Activated CD4-positive, CD25-positive, alpha-beta regulatory T cell treated with anti-CD3 and anti-CD28 coated beads, Interleukin-2, amount 50 U/mL, for 72 hours (primary cell): ENCODE data around the gene STRN4.

ENCODE experiments used
- DNase-seq: peaks from one replicate; pipeline ENCODE4 v3.0.0; 2021

STRN4 gene

DNA sequence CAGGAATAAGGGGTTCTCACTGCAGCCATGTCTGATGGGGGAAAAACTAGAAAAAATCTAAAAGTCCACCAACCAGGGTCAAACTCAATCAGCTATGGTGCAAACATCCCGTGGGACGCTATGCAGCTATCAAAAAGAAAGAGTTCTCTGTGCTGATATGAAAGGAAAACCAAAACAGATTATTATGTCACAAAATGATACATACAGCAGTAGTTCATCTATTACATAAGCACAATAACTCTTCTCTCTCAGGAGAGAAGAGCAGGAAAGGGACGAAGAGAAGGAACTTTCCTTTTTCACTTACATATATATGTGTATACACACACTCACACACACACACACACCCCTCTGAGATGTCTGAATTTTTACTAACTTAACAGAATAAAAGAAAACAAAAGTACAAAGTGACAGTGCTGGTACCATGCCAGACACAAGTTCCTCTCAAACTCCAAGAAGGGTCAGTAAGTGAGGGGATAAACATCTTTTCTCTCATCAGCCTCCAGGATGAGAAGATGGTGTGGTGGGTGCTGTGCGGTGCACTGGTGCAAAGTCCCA is 3.2 kb downstream of the STRN4 start:
- no peak for DNase-seq

DNA sequence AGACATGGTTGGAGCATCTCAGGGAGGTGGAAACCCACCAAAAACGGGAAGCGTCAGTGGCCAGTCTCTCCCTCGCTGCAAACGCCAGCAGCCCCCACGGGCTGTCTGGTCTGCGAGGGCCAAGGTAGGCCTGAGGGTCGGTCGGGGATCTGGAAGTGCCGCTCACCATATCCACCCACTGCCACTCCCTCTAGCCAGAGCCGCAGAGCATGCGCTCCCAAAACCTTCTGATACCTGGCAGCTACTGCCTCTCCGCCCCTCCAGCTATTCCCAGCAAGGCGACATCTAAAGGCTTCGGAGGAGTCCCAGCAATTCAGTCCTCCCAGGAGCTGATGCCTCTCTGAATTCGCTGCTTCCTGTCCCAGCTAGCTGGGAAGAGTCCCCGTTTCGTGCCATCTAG is 4.8 kb downstream of the STRN4 start:
- no peak for DNase-seq

DNA sequence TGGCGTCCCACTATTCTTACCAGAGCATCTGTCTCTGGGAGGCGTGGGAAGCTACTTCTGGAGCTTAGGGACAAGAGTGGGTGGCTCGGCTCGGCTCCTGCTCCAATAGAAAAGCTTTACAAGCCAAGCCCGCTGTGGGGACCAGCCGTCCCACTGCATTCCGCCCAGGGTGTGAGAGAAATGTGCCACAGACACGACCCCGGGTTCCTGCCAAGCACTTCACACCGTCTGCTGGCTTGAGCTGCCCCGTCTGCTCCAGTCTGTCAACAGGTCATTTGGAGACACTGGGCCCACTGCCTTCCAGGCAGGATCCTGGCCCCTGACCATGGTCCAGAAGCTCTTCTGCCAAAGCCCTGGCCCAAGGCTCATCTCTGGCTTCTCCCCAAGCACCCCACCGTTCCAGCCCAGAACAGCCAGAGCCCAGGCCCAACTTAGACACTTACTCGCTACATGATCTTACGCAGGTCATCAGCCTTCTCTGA is 6.9 kb downstream of the STRN4 start:
- DNase-seq: no peak

DNA sequence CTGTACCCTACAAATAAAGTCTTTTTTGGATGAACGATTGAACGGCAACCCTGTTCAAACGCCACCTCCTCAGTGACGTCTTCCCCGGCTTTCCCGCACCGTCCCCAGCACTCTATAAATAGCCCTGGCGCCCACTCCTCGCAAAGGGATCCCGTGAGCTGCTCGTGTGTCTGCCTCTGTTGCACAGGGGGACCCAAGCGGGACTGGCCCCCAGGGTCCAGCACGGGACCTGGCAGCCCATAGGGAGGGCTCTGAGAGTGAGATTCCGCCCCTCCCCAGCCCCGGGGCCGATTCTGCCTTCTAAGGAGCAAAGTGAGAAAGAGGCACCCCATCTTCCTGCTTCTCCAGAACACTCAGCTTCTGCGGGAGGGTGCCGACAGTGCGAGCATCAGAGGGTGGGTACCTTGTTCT is 8.5 kb downstream of the STRN4 start:
- no peak for DNase-seq

DNA sequence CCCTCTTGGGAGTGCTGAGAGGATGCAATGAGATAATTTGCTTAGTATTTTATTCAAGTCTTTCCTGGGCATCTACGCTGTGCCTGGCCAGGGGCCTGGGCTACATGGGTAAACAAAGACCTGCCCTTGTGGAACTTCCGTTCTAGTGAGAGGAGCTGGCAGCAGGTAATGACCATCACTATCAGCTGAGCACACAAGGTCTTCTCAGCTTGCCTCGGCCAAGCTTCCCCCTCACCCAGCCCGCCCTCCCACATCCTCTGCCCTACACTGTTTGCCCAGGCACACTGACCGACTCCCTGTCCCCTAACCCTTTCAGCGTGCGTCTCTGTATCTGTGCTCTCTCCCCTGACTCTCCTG is 9.0 kb downstream of the STRN4 start:
- no peak for DNase-seq

DNA sequence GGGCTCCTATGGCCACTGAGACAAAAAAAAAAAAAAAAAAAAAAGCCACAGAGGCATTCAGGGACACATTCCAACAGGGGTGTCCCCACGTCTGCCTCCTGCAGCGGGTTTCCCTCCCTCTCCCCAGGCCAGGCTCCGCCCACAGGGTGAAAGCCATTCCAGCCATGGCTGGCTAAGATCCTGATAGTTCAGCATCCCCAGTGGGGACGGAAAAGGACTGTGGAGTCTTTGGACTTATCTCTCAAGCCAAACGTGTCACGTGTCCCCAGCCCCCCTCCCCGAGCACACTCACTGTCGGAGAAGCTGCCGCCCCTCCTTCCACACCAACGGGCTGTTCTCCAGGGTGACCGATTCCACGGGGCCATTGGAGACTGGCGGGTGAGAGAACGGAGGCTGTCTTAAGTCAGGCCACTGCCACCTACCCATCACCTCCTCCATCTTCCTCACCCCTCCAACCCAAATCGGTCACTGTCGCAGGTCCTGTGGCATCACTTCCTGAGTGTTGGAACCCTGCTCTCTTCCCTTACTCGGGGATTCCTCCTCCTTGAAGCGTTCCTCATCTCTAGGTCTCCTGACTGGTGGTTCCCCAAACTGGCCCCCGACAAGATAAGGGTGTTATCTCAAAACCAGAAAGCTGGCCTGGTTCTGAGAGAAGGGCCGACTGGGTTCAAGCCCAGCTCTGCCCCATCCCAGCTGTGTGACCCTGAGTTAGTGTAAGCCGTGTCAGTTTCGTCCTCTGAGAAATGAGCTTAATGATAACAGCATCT is 9.5 kb downstream of the STRN4 start:
- no peak for DNase-seq

DNA sequence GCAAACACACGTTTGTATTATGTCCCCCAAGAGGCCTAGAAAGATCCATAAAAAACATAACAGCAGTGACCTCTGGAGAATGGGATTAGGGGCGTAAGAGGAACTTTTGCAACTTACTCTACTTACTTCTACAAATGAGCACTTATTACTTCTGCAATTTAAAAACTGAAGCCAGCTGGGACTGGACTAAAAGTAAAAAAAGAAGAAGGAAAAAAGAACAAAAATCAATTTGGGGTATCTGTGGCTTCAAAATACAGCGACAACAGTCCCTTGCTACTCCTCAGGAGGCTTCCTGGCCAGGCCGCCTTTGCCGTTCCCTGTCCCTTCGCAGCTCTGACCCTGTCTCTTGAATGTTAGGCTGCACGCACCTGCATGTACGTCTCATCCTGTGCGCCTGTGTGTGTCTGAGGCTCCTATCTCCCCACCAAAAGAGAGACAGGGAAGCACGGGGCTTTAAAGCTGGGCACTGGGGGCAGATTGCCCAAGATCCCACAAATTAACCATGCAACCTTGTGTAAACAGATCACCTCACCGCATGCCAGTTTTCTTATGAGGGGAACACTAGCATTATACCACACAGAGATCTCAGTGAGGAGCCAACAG is 12.5 kb downstream of the STRN4 start:
- no peak for DNase-seq

DNA sequence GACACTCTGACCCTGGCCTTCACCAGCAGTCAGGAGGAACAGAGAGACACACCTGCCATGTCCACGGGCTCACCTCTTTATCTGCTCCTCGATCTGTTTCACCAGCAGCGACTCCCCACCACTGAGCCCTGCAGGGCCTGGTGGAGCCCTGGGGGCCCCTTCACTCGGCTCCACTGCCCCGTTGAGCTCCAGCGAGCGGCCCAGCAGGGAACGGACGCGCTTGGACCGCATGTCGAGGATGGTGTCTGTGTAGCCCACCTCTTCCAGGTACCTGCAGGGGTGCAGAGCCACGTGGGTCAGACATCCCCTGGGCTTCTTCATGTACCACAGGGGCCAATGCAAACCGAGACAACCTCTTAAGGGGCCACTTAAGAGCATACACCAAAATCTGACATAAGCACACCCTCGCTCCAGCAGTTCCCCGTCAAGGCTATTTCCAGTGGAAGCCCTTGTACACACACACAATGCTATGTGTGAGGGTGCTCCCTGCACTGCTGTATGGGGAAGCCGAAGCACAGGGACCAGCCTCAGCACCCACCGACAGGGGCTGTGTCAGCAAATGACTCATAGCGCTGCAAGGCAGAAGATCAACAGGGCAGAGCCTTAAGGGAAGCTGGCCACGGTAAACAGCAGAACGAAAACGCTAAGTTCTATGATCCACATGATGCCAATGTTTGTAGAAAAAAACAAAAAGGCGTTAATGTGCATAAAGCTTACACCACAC is 13.1 kb downstream of the STRN4 start:
- DNase-seq: no peak

DNA sequence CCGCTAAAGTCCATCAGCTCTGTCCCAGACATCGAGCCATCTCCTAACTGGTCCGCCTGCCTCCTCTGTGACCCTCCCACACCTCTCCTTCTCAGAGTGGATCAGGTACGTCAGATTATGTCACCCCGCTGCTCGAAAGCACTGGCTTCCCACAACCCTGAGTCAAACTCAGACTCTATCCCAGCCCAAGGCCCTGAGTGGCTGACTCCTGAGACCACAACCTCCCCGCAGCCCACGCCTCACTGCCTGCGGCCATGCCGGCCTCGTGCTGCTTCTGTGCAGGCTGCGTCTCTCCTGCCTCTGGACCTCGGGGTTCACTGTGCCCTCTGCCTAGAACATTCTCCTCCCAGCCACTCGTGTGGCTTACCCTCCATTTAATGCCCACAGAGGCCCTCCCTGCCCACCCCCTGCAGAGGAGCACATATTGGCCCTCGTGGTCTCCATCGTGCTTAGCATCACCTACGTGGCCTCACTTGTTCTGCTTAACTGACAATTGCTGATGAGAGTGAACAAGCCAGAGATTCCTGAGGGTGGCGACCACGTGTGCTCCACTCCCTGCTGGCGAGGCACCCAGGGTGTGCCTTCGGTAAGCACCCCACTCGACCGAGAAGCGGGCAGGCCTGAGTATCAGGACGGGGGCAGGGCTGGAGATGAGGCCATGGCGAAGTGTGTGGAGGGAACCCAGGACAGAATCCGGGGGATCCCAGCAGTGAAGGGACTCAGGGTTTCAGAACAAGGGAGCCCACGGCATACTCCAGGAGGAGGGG is 13.9 kb downstream of the STRN4 start:
- no peak for DNase-seq

DNA sequence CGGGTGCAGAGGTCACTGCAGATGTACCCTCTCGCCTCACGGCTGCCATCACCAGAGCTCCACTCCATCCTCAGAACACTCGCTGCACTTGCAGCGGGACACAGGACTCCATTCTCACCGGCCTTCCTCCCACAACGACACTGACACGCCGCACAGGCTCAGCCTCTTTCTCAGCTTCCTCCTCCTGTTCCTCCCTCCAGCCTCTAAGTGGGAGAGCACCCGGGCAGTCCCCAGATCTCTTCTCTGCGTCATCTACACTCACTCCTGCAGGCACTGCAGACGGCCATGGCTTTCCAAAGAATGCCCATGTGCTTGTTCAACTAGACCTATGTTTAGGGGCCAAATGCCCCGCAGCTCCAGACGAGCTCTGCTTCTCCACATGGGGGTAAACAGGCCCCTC is 14.7 kb downstream of the STRN4 start:
- DNase-seq: no peak

DNA sequence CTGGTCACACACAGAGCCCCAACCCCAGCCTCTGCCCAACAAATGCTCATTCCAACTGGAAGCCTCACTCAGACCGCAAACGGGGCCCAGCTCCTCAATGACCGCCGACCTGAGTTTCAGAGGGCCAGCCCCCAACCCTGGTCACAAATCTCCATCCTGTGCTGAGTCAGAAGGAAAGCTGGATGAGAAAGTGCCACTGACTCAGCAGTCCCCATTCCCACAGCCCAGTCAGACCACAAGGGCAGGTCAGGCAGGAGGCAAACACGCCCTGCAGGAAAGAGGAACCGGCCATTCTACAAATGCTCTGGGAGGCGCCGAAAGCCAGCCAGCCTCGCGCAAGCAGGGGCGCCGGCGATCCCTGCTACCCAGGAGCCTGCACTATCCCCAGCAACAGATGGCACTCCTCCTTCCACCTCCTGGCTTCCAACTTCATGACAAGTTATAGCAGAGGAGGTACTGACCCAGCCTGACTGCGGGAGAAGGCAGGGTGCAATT is 15.2 kb downstream of the STRN4 start:
- DNase-seq: no peak

DNA sequence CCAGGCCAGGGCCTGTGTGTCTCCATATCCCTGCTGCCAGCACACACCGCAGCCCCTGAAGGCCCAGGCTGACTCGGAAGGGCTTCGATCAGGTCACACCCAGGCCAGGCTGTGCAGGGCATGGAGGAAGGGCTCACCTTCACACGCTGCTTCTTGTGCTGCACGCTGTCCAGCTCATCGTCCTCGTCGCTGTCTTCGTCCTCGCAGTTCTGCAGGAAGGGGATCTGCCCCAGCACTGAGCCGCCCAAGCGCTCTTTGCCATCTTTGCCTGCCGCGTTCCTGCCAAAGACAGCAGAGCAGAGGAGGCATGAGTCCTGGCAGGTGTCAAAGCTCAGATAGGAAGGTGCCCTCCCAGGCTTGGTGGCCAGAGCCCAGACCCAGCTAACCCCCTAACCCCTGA is 15.7 kb downstream of the STRN4 start:
- DNase-seq: no peak

DNA sequence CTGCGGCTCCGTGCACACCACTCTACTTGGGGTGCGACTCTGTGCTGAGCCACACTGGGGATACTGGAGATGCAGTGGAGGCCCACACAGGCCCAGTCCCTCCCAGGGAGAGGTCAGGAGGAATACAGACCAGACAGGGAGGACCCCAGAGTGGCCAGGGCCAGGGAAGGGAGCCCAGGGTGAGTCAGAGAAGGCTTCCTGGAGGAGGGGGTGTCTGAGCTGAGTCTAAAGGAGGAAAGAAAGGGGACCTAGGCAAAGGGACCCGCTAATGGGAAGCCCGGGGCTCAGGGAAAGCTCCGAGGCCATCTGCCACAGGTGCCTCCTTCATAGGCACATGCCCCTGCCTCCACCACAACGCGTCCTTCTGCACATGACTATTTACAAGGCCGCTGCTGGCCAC is 16.1 kb downstream of the STRN4 start:
- DNase-seq: no peak

DNA sequence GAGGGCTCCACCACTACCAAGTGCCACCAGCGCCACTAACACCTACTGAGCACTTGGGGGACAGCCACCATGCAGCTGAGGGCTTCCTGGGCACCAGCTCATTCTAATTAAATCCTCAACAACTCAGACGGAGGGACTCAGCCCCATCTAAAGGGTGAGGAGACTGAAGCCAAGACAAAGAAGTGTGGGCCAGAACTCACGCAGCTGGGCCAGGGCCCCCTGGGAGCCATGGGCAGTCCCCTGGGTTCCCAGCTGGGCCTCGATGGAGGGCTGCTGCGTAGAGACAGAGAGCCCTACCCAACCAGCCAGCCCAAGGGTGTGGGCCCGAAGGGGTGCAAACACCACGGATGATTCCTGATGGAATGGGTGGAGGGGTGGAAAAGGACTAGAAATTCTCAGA is 16.6 kb downstream of the STRN4 start:
- DNase-seq: no peak

DNA sequence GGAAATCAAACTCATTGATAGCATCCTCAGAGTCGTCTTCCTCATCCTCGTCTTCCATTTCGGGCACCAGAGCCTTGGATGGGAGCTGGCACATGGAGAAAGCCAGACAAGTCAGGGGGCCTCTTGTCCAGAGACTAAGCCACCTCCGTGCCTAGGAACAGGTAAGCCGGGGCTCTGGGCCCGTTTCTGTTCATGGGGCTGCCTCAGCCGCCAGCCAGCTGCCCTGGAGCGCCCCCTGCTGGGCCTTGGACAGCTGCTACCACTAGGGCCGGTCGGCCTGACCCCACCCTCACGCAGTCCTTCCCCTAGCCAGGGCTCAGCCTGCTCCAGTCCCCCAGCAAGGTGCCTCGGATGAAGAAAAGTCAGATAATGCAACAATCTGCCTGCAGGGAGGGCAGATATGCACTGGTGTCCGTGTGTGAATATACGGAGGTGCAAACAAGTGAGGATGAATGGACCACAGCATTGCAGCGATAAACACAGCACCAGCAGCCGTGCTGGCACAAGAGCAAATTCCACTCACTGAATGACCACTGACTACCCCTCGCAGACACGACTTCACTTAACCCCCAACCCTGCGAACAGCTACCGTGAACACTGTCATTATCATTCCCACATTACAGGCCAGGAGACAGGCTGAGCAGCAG is 17.4 kb downstream of the STRN4 start:
- peak; percentile 87 for DNase-seq

DNA sequence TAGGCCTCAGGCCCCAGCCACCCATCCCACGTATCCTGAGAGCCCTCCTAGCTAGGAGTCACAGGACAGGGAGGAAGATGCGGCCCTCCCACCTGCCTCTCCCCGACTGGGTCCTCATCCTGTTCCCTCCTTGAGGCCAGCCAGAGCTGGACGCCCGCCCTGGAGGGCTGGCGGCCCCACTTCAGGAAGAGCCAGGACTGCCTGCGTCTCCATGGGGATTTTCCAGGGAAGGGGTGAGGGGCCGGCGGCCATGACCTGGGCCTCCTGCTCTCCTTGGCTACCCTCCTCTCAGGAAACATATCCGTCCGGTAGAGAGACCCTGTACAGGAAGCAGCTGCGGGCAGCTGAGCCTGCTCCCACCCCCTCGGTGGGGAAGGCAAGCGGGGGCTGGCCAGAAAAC is 18.0 kb downstream of the STRN4 start:
- no peak for DNase-seq

DNA sequence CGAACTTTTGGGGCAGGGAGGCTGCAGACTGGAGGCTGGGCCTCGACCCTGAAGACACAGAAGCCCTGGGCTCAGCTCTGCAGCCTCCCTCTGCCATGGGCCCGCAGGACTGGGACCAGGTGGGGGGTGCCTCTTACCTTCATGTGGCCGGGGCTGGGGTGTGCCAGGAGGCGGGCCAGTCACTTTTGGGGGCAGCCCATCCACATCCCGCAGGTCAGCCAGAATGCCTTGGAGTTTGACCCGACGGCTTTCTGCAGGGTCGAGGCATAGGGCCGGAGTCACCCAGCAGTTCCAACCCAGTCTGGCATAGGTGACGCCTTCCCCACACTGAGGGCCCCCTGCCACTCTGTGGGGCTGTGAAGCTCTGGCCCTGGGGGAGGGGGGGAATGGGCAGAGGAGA is 18.5 kb downstream of the STRN4 start:
- DNase-seq: no peak

DNA sequence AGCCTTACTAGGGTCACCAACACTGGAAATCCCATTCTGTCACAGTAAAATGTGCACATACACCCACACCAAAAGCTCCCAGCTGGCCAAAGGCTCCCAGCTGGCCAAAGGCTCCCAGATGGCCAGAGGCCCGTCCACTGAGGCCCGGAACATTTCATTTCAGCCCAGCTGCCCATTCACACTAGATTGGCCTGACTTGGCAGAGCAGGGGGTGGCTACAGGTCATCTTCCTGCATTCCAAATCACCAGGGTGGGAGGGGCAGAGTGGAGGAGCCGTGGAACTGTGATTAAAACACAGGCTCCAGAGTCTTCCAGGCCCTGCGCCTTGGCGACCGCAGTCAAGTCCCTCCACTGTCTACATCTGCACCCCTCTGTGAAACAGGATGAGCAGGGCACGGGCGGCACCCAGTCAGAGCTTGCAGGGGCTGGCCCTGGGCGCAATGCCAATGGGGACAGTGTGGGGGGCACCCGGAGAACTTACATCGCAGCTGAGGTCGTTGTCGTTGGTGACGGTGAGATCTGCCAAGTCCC is 19.2 kb downstream of the STRN4 start:
- no peak for DNase-seq

DNA sequence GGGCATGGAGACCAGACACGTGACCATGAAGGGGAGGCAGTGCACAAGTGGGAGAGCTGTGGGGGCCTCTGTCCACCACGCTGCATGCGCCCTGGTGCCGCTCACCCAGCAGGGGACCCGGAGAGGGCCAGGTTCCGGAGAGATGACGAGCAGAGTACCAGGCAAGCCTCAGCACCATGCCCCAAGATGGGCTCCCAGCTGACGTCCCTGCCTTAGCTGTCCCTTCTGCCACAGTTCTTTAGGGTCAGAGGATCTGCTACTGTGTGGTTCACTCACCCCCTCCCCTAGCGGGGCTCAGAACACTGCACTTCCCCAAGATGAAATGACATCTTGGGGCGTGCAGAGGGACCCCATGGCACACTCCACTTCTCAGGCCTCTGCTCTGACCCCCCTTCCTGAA is 19.7 kb downstream of the STRN4 start:
- DNase-seq: no peak

DNA sequence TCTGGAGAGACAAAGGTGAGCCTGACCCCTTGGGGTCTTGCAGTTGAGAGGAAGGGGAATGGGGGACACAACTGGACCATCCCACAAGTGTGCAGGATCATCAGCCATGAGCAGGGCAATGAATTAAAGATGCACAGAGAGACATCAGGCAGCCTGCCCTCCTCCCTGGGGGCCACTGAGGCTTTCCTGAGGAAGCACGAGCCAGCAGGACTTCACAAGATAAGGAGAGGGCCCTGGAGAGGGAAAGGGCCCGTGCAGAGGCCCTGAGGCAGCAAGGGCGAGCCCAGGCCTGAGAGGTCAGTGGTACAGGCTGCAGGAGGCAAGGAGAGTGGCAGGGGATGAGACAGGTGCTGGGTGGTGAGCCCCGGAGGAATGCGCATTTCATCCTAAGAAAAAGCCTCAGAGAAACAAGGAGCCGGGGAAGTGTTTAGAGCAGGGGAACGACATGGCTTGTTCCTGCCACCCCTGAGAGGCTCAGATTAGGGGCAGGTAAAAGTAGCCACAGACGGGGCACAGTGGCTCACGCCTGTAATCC is 20.3 kb downstream of the STRN4 start:
- no peak for DNase-seq

DNA sequence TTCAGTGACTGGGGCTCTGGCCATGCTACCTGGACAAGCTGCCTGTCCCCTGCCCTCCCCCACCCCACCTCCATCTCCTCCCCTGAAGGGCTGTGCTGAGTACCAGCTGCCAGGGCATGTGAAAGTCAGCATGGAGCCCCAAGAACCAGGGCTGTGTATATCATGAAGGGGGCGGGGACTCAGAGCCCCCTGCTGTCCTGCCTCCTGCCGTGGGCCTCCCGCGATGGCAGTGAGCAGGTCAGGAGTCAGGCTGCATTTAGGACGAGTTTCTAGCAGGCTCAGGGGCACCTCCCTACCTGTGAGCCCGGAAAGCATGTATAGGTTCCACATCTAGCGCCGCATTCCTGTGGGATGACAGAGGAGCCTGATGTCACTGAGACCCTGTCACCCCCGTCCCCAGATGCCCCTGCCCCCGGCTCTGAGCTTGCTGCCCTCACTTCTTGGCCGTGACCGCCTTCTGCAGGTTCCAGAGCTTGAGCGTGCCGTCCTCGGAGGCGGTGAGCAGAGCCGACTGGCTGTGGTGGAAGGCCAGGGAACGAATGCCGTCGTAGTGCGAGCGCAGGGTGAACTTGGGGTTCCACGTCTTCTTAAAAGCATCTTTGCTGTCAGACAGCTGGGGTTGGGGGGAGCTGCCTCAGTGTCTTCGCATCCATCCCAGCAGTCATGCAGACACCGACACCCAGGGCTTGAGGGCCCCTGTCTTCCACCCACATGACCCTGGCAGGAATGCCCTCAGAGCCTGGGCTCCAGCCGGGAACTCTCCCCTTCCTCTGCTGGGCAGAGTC is 21.0 kb downstream of the STRN4 start:
- no peak for DNase-seq
